ACHN (cell line): ENCODE measurements around the gene ECSCR.

Experiments used
- DNase-seq: peaks from one replicate; pipeline ENCODE4 v3.0.0-alpha.2; 2015
- in situ Hi-C: cut with HindIII; loops from 2 replicates; pipeline ENCODE4 v1.10.0; 2017; ENCODE audit warnings: low sequenced_read_pairs, low pct_ligation_motif_present, low pct_unique_long_range_greater_than_20kb

The ECSCR gene

DNA sequence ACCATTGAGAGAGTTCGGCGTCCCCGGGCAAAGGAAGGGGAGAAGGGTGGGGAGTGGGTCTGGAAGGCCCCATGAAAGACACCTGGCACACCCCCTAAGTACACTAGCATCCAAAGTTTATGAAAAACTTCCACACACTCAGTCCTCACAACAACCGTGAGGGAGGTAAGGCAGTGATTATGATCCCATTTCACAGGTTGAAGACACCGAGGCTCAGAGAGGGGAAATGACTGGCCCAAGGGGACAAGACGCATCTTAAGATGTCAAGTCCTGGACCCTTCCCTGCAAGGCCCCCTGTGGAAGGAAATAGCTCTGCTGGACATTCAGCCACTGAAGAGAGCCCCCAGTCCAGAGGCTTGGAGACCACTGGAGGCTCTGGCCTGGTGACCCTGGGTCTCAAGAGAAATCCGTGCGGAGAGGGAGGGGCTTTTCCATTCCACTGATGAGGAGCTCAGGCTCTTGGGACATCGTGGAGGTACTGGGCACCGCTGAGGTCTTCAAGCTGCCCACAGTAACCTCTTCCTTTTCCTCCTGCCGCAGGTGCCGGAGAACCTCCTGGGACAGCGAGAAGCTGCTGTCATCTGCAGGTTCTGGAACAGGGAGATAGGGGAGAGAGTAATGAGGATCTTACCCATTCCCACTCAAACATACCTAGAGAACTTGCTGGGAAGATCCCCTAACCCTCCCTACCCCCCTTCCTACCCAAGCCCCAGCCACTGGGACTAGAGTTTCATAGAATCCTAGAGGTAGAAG is 13.5 kb upstream of the ECSCR start:
- no peak for DNase-seq
- in situ Hi-C loops = no loop called here

DNA sequence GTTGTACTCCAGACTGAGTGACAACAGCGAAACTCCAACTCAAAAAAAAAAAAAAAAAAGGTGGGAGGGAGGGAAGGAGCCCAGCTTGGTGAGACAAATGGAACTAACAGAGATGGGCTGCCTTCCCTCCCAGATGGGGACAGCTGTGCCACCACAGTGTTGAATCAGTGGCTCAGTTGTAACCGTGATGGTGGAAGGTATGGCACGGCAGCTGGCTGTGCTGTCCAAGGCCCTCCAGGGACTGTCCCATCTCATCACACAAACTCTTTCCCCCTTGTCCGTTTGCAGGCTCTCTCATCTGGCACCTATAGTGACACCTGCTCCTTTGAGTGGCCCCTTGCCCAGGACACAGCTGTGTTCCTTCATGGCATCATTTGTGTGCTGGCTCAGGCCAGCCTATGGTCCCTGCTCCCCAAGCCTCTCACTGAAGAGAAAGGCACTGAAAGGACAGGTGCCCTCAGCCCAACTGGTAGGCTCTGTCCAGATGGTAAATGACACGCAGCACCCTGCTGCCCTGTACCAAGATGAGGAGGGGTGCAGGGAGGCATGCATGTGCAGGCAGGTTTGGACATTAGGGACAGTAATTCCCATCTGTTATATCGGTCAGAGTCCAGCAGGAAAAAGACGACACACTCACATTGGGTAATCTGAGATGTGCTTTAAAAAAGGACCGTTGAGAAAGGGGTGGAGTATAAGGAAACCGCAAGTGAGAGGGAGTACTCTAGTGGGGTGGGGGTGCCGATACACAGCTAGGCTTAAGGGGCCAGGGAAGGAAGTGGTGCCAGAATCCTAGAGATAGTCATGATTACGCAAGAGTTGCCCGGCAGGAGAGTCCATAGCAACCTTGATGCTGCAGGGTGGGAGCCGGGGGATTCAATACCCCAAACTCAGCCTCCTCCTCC is 12.6 kb upstream of the ECSCR start:
- no peak for DNase-seq
- in situ Hi-C loops = no loop called here

DNA sequence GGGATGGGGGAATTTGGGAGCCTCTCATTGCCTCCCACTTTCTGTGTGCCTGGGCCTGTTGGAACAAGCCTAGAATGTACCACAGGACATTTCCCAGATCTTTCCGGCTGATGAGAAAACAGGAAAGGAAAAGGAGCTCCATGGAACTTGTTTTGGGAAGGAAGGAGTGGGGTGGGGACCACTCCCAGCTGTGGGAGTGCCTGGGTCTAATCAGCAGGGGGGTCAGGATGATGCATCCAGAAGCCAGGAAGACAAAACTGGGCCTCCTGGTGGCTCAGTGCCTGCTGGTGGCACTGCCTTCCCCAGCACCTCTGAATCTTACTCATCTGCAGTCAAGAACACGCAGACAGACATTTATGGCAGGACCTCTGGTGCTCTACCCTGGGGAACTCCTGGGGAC is 11.0 kb upstream of the ECSCR start:
- in situ Hi-C loops = no loop called here
- DNase-seq = no peak

DNA sequence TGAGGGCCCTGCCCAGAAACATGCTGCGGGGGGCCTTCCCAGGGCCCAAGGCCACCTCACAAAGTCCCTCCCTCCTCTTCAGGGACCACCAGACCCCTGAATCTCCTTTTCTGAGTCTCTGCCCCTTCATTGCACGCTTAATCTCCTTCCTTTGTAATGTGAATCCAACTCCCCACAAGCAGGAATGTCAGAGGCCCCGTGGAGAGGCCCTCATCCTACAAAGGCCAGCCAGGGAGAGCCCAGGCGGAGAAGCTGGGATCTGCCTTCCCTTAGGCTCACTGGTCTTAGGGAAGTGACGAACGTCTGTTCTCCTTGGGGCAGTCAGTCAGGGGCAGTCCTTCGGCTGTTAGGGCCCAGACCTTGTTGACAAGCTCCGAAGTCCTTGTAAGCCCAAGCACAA is 10.6 kb upstream of the ECSCR start:
- no peak for DNase-seq
- in situ Hi-C loops = no loop called here

DNA sequence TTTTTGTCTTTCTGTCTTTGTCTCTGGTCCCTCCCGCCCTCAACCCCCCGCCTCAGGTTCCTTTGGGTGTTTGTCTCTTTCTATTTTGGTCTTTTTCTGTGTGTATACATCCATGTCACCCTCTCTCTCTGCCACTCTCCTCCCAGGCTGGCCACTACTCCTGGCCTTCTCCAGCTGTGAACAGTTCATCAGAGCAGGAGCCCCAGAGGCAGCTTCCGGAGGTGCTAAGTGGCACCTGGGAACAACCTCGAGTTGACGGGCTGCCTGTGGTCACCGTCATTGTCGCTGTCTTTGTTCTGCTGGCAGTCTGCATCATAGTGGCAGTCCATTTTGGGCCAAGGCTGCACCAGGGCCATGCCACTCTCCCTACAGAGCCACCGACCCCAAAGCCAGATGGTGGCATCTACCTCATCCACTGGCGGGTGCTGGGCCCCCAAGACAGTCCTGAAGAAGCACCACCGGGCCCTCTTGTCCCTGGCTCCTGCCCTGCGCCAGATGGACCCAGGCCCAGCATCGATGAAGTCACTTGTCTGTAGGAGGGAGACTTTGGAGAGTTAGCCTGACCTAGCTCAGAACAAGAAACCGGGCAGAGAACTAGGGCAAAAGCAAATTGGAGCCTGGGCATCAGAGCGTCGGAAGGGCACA is 10.0 kb upstream of the ECSCR start:
- in situ Hi-C loops = no loop called here

DNA sequence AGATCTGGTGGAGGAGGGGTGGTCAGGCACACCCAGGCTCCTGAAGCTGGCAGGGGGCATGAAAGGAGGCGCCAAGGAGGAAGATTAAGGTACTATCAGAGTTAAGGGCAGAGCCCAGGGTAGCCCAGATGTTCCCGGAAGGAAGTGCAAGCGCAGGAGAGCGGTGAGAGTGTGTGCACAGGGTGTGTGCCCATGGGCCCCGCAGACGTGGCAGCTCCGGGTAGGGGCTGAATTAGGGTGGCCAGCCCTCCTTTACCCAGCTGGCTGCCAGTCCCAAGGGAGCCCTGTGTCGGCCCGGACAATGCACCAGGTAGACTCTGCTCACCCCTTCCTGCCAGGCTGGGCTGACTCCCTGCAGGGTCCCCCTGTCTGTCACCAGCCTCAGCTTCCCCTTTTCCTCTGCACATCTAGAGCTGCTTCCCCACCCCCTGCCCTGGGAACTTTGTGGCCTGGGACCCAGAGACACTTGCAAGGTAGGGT is 8.3 kb upstream of the ECSCR start, which contains the start of gene SMIM33:
TSS of gene SMIM33 (plus strand) at position 184 of the 480 bp plus-strand sequence. CDS start at position 302, 118 bp downstream.
- in situ Hi-C loops = no loop called here

More for the DNA sequence above, 10.0 kb upstream of the ECSCR start:
- no peak for DNase-seq

DNA sequence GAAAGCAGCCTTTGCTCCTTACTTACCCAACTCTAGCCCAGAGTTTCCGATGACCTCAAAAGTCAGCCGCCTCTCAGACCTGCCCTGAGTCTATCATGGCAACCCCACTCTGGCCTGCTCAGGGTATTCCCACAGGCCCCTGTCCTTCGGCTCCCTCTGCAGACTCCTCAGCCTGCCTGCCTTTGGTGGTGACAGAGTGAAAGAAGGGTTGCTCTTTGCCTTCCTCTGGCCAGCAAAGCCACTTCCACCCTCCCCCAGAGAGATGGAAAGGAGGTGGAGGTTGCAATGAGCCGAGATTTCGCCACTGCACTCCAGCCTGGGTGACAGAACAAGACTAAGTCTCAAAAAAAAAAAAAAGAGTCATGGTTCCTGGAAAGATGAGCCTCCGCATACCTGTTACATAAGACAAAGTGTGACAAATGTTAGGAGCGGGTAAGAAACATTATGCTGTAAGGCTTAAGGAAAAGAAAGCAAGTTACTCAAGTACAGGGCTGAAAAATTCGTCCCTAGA is 5.9 kb upstream of the ECSCR start:
- no peak for DNase-seq
- in situ Hi-C loops = no loop called here

More for the DNA sequence above, 8.3 kb upstream of the ECSCR start, which contains the start of gene SMIM33:
- DNase-seq = no peak

DNA sequence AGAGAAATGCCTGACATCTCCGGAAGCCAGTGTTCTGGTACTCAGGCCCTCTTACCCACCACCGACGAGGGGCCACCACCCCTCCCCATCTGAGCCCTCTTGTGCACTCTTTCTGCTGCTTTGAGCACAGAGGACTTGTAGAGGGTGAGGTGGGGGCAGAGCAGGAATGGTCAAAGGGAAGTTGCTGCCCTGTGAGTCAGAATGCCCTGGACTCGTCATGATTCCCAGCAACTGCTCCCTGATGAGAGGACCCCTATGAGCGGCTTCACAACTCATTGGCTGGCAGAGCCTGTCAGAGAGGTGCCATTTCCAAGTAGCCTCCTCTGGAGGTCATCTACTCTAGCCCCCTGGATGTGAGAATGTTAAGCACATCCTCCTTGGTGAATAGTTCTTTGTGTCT is 845 bp downstream of the ECSCR start:
- in situ Hi-C loops = no loop called here
- no peak for DNase-seq

DNA sequence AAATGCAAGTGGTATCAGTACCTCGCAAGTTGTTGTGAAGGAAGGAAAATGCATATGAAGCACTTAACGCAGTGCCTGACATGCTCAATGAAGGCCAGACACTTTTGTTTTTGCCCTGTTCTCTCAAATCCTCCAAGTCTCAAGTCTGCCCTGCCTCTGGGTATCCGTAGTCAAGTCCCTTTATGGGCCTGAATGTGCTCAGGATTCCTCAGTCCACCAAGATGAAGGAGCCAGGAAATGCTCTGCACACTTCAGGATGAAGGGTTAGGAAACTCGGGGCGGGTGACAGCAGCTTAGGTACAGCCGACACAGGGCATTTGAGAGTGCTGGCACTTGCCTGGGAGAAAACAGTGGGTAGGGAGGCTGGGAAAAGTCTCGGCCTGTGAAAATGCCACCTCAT is 1.4 kb downstream of the ECSCR start:
- in situ Hi-C loops = no loop called here
- DNase-seq = no peak

DNA sequence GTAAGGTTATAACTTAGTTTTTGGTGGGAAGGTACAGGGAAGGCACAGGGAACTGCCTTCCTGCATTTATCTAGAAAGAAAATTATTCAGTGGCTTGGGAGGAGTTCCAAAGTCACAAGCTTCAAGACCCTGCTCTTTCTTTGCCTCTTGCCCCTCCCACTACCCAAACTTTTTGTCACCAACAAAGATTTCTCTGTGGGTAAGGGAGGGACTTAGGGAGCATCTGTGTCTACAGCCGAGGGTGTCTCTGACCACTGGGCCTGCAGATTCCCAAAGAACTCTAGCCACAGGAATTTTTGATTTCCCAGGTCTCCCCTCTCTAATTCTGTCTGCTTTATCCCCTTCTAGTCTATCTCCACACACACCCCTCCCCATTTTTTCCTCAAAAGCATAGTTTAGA is 2.1 kb downstream of the ECSCR start:
- in situ Hi-C loops = no loop called here
- DNase-seq = no peak

DNA sequence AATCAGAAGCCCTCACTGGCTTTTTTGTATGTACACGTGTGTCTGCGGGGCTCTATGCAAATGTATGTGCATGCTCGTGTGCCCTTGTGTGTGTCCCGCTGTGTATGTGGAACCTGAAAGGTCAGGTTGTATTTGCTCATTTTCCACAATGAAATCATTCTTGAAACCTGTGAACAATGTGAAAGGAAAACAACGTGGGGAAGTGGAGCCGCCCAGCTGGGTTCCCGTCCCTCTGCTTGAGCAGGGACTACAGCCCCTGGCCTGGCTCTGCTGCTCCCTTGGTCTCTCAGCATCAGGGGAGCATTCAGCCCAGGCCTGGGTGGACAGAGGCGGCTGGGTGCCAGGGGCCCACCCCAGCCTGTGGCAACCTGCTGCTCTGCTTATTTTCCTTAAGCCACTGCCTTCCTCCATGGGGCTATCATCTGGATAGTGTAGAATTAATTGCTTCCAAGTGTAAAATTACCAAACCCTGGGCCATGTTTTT is 3.0 kb downstream of the ECSCR start:
- DNase-seq = no peak
- in situ Hi-C loops = no loop called here

DNA sequence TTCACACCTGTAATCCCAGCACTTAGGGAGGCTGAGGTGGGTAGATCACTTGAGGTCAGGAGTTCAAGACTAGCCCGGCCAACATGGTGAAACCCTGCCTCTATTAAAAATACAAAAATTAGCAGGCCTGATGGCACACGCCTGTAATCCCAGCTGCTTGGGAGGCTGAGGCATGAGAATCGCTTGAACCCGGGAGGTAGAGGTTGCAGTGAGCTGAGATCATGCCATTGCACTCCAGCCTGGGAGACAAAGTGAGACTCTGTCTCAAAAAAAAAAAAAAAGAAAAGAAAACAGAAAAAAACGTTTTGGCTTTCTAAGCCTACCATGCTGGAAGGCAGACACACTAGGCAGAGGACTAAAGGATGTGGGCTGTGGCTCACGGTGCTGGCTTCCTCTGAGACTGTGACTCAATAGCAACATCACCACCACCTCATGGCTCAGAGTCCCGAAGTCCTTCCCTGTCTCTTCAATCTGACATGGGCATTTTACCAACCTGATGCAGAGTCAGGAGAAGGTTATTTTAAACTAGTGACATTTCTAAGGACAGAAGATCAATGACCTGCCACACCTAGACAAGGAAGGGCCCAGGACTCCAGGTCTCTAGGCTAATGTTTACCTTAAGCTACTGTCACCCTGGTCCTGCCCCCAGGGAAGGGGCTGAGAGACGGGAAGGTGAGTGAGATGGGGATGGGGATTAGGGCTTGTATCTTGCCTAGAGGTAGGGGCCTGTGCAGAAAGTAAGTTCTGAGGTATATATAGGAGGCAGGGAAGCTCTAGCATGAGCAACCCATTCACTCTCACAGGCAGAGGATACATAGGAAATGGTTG is 3.7 kb downstream of the ECSCR start:
- no peak for DNase-seq
- in situ Hi-C loops = no loop called here

DNA sequence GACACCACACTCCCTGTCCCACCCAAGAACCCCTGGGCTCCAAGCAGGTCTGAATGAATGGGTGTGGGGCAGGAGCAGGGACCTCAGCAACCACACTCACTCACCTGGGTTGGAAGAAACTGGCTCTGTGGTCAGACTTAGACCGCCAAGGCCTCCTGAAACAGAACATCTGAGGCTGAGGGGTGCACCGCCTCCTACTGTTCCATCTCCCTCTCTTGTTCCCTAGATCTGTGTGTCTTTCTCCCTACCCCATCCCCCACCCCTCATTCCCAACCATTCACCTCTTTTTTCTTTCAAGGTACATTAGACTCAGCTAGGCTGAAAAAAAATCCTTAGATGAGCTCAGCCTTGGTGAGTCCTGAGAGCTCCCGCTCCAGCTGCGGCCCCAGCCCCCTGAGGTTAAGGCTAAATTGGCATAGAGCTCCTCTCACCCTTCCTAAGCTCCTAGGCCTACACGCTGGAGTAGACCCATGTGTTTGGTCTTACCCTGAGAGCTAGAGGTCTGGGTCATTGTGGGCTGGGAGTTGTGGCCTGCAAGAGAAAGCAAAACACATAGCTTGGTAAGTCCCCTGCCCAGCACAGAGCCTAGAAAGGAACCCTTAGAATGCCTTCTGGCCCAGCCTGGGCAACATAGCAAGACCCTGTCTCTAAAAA is 4.8 kb downstream of the ECSCR start:
- no peak for DNase-seq
- in situ Hi-C loops = no loop called here

DNA sequence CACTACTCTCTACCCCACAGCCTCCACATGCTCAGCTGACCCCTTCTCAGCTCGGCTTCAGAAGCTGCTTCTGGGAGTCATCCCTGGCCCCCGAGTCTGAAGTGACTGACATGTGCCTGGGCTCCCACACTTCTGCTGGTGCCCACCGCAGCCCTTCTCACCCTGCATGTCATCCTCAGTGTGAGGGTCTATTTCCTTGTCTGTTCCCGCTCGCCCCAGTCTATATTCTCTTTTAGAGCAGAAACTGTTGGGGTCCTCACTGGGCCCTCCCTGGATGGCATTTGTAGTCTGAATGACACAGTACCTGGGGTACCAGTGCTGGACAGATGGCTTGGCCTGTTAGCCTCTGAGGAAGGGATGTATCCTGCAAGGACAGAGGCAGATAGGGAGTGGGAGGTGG is 5.3 kb downstream of the ECSCR start:
- in situ Hi-C loops = no loop called here
- DNase-seq = no peak

DNA sequence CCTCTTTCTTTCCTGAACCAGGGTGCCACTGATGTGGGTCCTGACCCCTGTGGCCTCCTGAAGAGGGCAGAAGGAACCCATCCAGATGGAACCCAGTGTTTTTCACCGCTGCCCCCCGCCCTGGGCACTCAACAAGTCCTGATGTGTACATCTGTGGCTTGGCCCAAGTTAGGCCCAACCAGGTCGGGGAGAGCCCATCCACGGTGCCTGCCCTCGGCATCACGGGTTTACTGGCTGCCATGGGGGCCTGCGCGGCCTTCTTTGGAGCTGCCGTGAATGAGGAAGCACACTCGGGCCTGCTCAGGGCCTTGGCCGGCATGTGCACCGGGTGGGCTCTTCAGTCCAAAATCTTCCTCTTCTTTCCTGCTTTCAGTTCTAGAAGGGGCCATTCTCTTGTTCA is 5.8 kb downstream of the ECSCR start:
- DNase-seq = no peak
- in situ Hi-C loops = no loop called here

DNA sequence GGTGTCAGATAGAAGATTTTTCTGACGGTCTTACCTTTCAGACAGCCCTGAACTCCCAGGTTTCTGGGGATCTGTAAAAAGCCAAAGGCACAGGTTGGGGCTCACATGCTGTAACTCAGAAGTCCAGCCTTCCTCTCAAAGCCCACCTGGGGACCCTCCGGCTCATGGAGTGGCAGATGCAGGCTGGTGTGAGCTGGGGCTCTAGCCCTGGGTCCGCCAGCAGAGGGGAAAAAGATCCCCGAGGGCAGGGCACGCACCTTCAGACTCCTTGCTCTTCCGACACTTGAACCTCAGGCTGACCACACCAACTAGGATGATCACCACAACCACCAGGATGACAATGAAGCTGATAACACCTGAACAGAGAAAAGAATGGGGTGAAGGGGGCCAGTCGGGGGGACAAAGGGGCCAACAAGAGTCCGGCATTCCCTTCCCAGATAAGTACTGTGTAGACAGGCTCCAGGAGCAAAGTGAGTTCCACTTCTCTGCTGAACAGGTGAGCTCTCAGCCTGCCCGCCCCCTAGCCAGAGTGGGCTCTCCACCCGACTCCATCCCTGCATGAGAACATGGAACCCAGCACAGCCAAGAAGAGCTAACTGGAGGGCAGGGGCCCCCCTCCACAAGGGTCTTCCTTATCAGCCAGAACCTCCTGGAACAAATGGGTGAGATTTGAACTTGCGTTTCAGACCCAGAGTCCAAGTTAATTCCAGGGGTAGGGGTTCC is 7.8 kb downstream of the ECSCR start:
- in situ Hi-C loops = no loop called here
- DNase-seq = no peak
